ENCODE data around the gene ZNF12.

The ZNF12 gene

GRCh38 chr7:6655636-6656385 lies 50.9 kb downstream of the ZNF12 start:
- TF ChIP-seq USF1 (IDR thresholded peaks at IDR 0.05) (no peak), TEAD4 (IDR thresholded peaks at IDR 0.05) (no peak), ZBTB7A (IDR thresholded peaks at IDR 0.05; ENCODE audit: low read depth) (no peak), FOXM1 (IDR thresholded peaks at IDR 0.05; ENCODE audit: borderline replicate concordance, low read depth) (no peak), TCF12 (IDR thresholded peaks at IDR 0.05; ENCODE audit: low read depth) (no peak), EP300 (IDR thresholded peaks at IDR 0.05; ENCODE audit: borderline replicate concordance) (no peak), TAF1 (IDR thresholded peaks at IDR 0.05; ENCODE audit: low read depth) (no peak), CEBPB (IDR thresholded peaks at IDR 0.05) (no peak), NFIC (IDR thresholded peaks at IDR 0.05) (no peak), CREB1 (IDR thresholded peaks at IDR 0.05; ENCODE audit: low read depth) (no peak), EGR1 (IDR thresholded peaks at IDR 0.05) (no peak), RAD21 (IDR thresholded peaks at IDR 0.05; ENCODE audit: low read depth) (no peak), YY1 (IDR thresholded peaks at IDR 0.05; ENCODE audit: low read depth) (no peak)
- TF ChIP-seq, protein P1, sequence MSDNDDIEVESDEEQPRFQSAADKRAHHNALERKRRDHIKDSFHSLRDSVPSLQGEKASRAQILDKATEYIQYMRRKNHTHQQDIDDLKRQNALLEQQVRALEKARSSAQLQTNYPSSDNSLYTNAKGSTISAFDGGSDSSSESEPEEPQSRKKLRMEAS (IDR thresholded peaks at IDR 0.05), result no peak
- TF ChIP-seq, protein P2, sequence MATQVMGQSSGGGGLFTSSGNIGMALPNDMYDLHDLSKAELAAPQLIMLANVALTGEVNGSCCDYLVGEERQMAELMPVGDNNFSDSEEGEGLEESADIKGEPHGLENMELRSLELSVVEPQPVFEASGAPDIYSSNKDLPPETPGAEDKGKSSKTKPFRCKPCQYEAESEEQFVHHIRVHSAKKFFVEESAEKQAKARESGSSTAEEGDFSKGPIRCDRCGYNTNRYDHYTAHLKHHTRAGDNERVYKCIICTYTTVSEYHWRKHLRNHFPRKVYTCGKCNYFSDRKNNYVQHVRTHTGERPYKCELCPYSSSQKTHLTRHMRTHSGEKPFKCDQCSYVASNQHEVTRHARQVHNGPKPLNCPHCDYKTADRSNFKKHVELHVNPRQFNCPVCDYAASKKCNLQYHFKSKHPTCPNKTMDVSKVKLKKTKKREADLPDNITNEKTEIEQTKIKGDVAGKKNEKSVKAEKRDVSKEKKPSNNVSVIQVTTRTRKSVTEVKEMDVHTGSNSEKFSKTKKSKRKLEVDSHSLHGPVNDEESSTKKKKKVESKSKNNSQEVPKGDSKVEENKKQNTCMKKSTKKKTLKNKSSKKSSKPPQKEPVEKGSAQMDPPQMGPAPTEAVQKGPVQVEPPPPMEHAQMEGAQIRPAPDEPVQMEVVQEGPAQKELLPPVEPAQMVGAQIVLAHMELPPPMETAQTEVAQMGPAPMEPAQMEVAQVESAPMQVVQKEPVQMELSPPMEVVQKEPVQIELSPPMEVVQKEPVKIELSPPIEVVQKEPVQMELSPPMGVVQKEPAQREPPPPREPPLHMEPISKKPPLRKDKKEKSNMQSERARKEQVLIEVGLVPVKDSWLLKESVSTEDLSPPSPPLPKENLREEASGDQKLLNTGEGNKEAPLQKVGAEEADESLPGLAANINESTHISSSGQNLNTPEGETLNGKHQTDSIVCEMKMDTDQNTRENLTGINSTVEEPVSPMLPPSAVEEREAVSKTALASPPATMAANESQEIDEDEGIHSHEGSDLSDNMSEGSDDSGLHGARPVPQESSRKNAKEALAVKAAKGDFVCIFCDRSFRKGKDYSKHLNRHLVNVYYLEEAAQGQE (IDR thresholded peaks at IDR 0.05; ENCODE audit: low read depth), result no peak

DNA sequence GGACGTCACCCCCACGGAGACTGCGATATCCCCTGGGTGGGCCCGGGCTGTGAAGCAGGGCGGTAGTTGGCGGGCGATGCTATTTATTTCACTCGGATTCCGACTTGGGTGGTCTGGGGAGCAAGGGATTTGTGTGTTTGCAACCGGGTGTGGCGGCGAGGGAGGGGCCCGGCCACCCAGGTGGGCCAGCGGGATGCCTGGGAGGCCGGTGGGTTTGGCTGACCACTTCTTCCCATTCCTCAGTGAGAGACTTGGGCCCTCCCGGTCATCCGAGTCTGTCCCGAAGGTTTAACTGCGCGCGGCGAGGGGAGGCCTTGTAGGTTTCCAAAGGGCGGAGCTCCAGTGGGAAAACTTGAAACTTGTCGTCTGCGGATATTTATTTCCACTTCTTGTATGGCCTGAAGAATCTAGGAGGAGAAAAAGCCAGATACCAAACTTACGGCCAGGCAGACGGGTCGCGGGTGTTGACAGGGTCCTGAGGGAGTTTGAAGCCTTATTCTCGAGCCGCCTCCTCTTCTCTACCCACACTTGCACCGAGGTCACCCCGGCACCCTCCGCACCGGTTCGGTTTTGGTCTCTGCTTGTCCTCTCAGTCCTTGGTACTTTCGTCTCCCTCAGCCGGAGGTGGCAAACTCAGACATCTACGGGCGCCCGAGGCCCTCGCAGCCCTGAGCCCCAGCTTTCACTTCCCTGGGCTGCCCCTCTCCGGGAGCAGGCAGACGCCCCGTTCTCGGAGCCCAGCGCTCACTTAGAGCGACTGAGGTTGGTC lies 51.7 kb downstream of the ZNF12 start:
- no peak for TF ChIP-seq YY1 (IDR thresholded peaks at IDR 0.05; ENCODE audit: low read depth)
- no peak for TF ChIP-seq USF1 (IDR thresholded peaks at IDR 0.05)

GRCh38 chr7:6654113-6654841 lies 52.5 kb downstream of the ZNF12 start:
- TF ChIP-seq FOXM1 (IDR thresholded peaks at IDR 0.05; ENCODE audit: borderline replicate concordance, low read depth), result no peak
- TF ChIP-seq ZBTB7A (IDR thresholded peaks at IDR 0.05; ENCODE audit: low read depth), result no peak
- no peak for TF ChIP-seq EGR1 (IDR thresholded peaks at IDR 0.05)
- TF ChIP-seq CREB1 (IDR thresholded peaks at IDR 0.05; ENCODE audit: low read depth), result no peak
- no peak for TF ChIP-seq TAF1 (IDR thresholded peaks at IDR 0.05; ENCODE audit: low read depth)
- no peak for TF ChIP-seq TCF12 (IDR thresholded peaks at IDR 0.05; ENCODE audit: low read depth)
- TF ChIP-seq, protein P2 (IDR thresholded peaks at IDR 0.05; ENCODE audit: low read depth), result no peak
- TF ChIP-seq TEAD4 (IDR thresholded peaks at IDR 0.05), result no peak
- no peak for TF ChIP-seq YY1 (IDR thresholded peaks at IDR 0.05; ENCODE audit: low read depth)
- no peak for TF ChIP-seq NFIC (IDR thresholded peaks at IDR 0.05)
- TF ChIP-seq CEBPB (IDR thresholded peaks at IDR 0.05), result no peak
- TF ChIP-seq, protein P1 (IDR thresholded peaks at IDR 0.05), result no peak
- TF ChIP-seq USF1 (IDR thresholded peaks at IDR 0.05), result no peak
- no peak for TF ChIP-seq RAD21 (IDR thresholded peaks at IDR 0.05; ENCODE audit: low read depth)
- TF ChIP-seq EP300 (IDR thresholded peaks at IDR 0.05; ENCODE audit: borderline replicate concordance), result no peak

DNA sequence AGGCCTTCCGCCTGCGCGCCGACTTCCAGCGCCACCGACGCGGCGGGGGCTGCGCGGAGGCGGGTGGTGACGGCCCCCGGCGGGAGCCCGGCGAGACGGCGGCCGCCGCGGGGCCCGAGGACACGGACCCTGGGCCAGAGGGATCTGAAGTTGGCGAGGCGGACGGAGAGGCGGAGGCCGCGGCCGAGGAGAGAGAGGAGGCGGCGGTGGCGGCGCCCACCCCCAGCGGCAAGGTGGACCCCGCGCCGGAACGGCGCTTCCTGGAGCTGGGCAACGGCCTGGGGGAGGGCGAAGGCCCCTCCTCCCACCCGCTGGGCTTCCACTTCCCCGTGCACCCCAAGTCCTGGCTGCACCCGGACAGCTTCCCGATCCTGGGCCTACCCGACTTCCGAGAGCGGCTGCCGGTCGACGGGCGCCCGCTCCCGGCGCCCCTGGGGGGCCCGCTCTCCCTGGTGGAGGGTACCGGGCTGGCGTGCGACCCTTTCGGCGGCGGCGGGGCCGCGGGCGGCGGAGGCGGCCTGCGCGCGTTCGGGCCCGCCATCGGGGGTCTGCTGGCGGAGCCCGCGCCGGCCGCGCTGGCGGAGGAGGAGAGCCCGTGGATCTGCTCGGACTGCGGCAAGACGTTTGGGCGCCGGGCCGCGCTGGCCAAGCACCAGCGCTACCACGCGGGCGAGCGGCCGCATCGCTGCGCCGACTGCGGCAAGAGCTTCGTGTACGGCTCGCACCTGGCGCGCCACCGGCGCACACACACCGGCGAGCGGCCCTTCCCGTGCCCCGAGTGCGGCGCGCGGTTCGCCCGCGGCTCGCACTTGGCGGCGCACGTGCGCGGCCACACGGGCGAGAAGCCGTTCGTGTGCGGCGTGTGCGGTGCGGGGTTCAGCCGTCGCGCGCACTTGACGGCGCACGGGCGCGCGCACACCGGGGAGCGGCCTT lies 53.4 kb downstream of the ZNF12 start:
- TF ChIP-seq, protein P1 (IDR thresholded peaks at IDR 0.05), result no peak
- no peak for TF ChIP-seq EP300 (IDR thresholded peaks at IDR 0.05; ENCODE audit: borderline replicate concordance)
- TF ChIP-seq USF1 (IDR thresholded peaks at IDR 0.05), result no peak
- no peak for TF ChIP-seq TCF12 (IDR thresholded peaks at IDR 0.05; ENCODE audit: low read depth)
- no peak for TF ChIP-seq RAD21 (IDR thresholded peaks at IDR 0.05; ENCODE audit: low read depth)
- TF ChIP-seq CEBPB (IDR thresholded peaks at IDR 0.05), result no peak
- TF ChIP-seq EGR1 (IDR thresholded peaks at IDR 0.05), result no peak
- TF ChIP-seq, protein P2 (IDR thresholded peaks at IDR 0.05; ENCODE audit: low read depth), result no peak
- no peak for TF ChIP-seq CREB1 (IDR thresholded peaks at IDR 0.05; ENCODE audit: low read depth)
- no peak for TF ChIP-seq TAF1 (IDR thresholded peaks at IDR 0.05; ENCODE audit: low read depth)
- no peak for TF ChIP-seq FOXM1 (IDR thresholded peaks at IDR 0.05; ENCODE audit: borderline replicate concordance, low read depth)
- no peak for TF ChIP-seq NFIC (IDR thresholded peaks at IDR 0.05)
- no peak for TF ChIP-seq ZBTB7A (IDR thresholded peaks at IDR 0.05; ENCODE audit: low read depth)
- TF ChIP-seq YY1 (IDR thresholded peaks at IDR 0.05; ENCODE audit: low read depth), result no peak
- TF ChIP-seq TEAD4 (IDR thresholded peaks at IDR 0.05), result no peak

All from Ishikawa (cell line).